ENCODE data around the gene DIPK1B. TPM values are rescaled to one million over a fixed set of nuclear protein-coding genes. Genes with fewer than 3 reads are reported as not detected.

The DIPK1B gene
- total RNA-seq, 6 experiments from 2014 or later = not detected

DNA sequence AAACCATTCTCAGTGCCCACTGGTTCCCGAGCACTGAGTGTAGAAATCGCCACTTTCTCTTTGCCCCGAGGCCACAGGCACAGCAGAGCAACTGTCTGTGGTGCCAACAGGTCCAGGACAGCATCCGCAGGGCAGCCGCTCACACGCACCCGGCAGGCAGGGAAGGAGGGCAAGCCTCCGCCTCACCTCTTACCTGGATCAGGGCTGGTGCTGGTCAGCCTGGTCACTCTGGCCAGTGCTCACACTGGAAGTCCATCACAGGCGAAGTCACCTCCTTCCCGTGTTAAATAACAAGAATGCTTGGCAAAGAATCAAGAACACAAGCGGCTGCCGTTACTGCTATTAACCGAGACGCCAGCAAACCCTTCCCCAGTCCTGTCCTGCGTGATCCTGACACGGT, 13.7 kb downstream of the DIPK1B start:
- peaks cover 29% of the 10 kb centered on the region for H3K36me3 Mint-ChIP-seq (ENCODE audit: low read depth)

DNA sequence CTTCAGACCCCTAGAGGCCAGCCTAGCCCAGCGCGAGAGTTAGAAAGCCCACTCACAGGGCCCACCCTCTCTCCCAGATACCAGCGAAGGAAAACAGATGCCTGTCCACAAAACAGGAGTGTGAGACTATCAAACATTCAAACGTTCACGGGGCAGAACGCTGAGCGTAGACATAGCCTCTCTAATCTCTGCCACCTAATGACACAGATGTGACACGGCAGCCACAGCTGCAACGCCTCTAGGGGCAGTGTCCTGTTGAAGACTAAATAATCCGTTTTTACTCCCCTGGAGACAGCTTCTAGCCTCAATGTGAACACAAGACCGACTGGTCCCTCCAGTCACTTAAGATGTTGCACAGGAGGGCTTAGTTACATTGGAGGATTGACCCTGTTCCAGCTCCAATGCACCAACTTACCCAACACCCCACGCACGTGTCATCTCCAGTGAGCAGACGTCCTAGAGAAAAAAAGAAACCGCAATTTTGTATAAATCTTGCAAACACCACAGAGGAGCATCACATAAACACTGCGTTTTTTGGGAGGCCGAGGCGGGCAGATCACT, 14.3 kb downstream of the DIPK1B start:
- peaks cover 29% of the 10 kb centered on the region for H3K36me3 Mint-ChIP-seq (ENCODE audit: low read depth)
- H3K27me3 Mint-ChIP-seq (ENCODE audit: insufficient read depth) = peaks cover 10% of the 10 kb centered on the region
- peak; percentile 36 for DNase-seq

More for the DNA sequence above, 13.7 kb downstream of the DIPK1B start:
- H3K9me3 Mint-ChIP-seq = peaks cover 5% of the 10 kb centered on the region; the same call in 1 of the 2 replicates
- H3K4me1 Mint-ChIP-seq (ENCODE audit: low read depth) = peaks cover 40% of the 10 kb centered on the region
- H3K4me3 Mint-ChIP-seq = peak overlapping the region; percentile 99
- no peak for DNase-seq
- H3K27me3 Mint-ChIP-seq (ENCODE audit: insufficient read depth) = peaks cover 13% of the 10 kb centered on the region
- TF ChIP-seq, protein P1, sequence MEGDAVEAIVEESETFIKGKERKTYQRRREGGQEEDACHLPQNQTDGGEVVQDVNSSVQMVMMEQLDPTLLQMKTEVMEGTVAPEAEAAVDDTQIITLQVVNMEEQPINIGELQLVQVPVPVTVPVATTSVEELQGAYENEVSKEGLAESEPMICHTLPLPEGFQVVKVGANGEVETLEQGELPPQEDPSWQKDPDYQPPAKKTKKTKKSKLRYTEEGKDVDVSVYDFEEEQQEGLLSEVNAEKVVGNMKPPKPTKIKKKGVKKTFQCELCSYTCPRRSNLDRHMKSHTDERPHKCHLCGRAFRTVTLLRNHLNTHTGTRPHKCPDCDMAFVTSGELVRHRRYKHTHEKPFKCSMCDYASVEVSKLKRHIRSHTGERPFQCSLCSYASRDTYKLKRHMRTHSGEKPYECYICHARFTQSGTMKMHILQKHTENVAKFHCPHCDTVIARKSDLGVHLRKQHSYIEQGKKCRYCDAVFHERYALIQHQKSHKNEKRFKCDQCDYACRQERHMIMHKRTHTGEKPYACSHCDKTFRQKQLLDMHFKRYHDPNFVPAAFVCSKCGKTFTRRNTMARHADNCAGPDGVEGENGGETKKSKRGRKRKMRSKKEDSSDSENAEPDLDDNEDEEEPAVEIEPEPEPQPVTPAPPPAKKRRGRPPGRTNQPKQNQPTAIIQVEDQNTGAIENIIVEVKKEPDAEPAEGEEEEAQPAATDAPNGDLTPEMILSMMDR (IDR thresholded peaks at IDR 0.05) = no peak
- H3K27ac Mint-ChIP-seq = peak overlapping the region; percentile 88

DNA sequence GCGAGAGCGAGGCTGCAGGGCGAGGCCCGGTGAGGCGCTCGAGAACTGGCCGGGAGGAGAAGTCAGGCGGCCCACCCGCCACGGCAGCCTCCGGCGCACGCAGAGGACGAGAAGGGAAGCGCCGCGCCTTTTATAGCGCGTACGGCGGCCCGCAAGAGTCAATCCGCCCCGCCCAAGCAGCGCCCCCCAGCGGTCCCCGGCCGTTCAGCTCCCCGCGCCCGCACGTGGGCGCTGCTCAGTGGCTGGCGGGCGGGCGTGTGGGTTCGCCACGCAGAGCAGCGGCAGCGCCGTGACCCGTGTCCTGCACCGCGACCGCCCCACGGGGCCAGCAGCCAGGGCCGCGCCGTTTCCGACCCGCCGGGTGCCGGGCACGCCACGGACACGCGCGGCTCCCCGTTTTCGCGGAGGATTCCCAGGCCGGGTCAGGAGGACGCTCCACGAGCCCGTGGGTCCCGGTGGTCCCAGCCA, 15.7 kb downstream of the DIPK1B start:
- peaks cover 5% of the 10 kb centered on the region; the same call in 1 of the 2 replicates for H3K9me3 Mint-ChIP-seq
- H3K4me1 Mint-ChIP-seq (ENCODE audit: low read depth) = peaks cover 37% of the 10 kb centered on the region
- H3K27ac Mint-ChIP-seq = no peak overlapping the region
- peaks cover 11% of the 10 kb centered on the region for H3K27me3 Mint-ChIP-seq (ENCODE audit: insufficient read depth)
- peak; percentile 88 for DNase-seq
- TF ChIP-seq, protein P1 (IDR thresholded peaks at IDR 0.05) = peak; percentile 99
- peaks cover 29% of the 10 kb centered on the region for H3K36me3 Mint-ChIP-seq (ENCODE audit: low read depth)
- peak overlapping the region; percentile 99 for H3K4me3 Mint-ChIP-seq

More for the DNA sequence above, 14.3 kb downstream of the DIPK1B start:
- Mint-ChIP-seq H3K4me3 (peak overlapping the region; percentile 99), H3K4me1 (ENCODE audit: low read depth) (peaks cover 37% of the 10 kb centered on the region), H3K27ac (peak overlapping the region; percentile 88), H3K9me3 (peaks cover 5% of the 10 kb centered on the region; the same call in 1 of the 2 replicates)
- TF ChIP-seq, protein P1 (IDR thresholded peaks at IDR 0.05) = peak; percentile 73

DNA sequence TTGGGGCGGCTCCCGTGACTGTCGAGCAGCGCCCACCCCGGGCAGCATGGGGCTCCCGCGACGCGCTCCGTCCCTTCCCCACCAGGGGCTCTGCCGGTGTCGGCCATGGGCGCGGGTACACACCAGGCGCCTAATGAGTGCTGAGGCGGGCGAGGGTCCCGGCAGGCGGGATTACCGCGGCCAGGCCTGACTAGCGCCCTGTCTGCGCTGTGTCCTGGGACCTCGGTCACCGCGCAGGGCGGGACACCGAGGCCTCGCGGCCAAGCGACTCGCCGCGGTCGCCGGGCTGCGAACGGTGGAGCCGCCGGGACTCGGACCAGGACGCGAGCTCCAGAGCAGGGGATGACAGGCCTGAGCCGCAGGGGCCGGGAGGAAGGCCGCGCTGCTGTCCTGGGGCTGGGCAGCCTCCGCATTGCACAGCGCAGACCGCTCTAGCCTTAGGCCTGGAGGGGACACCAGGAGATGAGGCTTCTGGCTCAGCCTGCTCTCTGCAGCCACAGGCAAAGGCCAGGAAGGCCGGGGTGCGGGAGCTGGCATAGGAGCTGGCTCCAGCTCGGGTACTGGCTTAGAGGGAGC, 16.3 kb downstream of the DIPK1B start:
- H3K36me3 Mint-ChIP-seq (ENCODE audit: low read depth) = peaks cover 26% of the 10 kb centered on the region
- TF ChIP-seq, protein P1 (IDR thresholded peaks at IDR 0.05) = no peak
- peaks cover 35% of the 10 kb centered on the region for H3K4me1 Mint-ChIP-seq (ENCODE audit: low read depth)
- peaks cover 5% of the 10 kb centered on the region; the same call in 1 of the 2 replicates for H3K9me3 Mint-ChIP-seq
- no peak overlapping the region for H3K27ac Mint-ChIP-seq
- peak; percentile 27 for DNase-seq
- H3K4me3 Mint-ChIP-seq = peak overlapping the region; percentile 74
- peaks cover 11% of the 10 kb centered on the region for H3K27me3 Mint-ChIP-seq (ENCODE audit: insufficient read depth)

DNA sequence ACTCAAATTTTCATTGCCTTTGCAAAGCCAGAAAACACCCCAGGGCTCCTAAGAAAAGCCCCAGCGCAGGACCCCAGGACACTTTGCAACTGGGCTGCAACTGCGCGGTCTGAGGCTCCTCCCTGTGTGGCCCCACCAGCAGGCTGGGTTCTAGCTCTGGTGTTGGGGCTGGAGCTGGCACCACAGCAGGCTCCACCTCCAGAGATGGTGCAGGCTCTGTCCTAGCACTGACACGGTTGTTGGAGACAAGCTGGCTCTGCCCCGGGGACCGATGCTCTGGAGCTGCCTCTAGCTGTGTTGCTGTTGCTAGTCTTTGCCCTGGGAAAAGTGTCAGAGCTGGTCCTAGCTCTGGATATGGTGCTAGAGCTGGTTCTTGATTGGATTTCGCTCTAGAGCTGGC, 16.8 kb downstream of the DIPK1B start:
- peak overlapping the region; percentile 74 for H3K4me3 Mint-ChIP-seq
- H3K4me1 Mint-ChIP-seq (ENCODE audit: low read depth) = peaks cover 30% of the 10 kb centered on the region
- peaks cover 21% of the 10 kb centered on the region for H3K36me3 Mint-ChIP-seq (ENCODE audit: low read depth)
- TF ChIP-seq, protein P1 (IDR thresholded peaks at IDR 0.05) = no peak
- peaks cover 12% of the 10 kb centered on the region for H3K27me3 Mint-ChIP-seq (ENCODE audit: insufficient read depth)
- peaks cover 5% of the 10 kb centered on the region; the same call in 1 of the 2 replicates for H3K9me3 Mint-ChIP-seq
- DNase-seq = no peak
- no peak overlapping the region for H3K27ac Mint-ChIP-seq
